Stimulated activated CD4-positive, alpha-beta T cell treated with anti-CD3 and anti-CD28 coated beads, Interleukin-1b, Interleukin-23, amount 100 ng/mL, for 4 hours (primary cell): ENCODE results near the gene MGAT5.
A peak's percentile ranks its signal among the peaks of the same experiment; 100 is the strongest.

Source experiments
- DNase-seq, 2 donors: peaks; one replicate each; pipeline ENCODE4 v3.0.0-alpha.2; 2020; ENCODE audit warnings: low read depth in 2 of 2

Gene MGAT5

GRCh38 chr2:134256956-134257355, 3.1 kb downstream of the MGAT5 start:
- DNase-seq, result no peak

GRCh38 chr2:134257509-134257908, 3.6 kb downstream of the MGAT5 start:
- no peak for DNase-seq

GRCh38 chr2:134257965-134258683, 4.3 kb downstream of the MGAT5 start:
- DNase-seq, result no peak

GRCh38 chr2:134258684-134259388, 5.0 kb downstream of the MGAT5 start:
- peak in 1 of 2 donors; percentile 23 for DNase-seq

- DNase-seq, result no peak
Observed at GRCh38 chr2:134259571-134259970, 5.7 kb downstream of the MGAT5 start.

- no peak for DNase-seq
Observed at GRCh38 chr2:134259994-134260393, 6.1 kb downstream of the MGAT5 start.

DNA sequence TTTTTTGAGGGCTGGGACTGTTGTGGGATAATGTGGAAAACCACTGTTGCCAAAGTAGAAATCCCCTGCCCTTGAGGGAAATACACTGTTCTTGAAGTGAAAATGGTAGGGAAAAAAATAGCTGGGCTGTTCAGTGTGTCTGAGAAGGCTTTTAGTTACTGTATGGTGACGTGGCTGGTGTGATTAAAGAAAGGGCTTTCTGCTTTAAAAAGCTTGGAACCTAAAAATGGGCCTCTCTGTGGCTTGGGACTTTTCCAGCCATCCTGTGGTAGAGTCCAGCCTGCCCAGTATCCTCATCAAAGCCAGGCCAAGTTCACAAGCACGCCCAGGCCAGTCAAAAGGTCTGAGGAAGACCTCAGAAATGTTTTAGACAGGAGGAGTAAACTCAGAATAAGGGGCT, 6.8 kb downstream of the MGAT5 start:
- no peak for DNase-seq

GRCh38 chr2:134261398-134262131, 7.7 kb downstream of the MGAT5 start:
- DNase-seq, result no peak

DNA sequence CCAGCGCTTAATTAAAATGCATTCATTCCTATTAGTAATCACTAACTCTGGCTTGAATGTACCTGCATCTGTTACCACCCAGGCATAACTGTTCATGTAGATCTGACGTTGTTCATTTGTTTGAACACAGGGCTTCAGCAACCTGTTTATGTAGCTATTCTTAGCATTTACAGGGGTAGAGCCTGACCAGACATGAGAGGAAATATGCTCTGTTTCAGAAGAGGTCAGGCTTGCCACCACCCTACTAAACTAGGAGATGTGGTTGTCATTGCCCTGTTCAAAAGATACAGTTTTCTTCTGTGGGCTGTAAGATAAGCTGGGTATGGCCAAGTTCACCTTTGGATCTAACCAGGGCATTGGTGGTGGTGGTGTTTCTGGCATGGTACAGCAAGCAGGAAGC, 8.8 kb downstream of the MGAT5 start:
- DNase-seq, result no peak

DNA sequence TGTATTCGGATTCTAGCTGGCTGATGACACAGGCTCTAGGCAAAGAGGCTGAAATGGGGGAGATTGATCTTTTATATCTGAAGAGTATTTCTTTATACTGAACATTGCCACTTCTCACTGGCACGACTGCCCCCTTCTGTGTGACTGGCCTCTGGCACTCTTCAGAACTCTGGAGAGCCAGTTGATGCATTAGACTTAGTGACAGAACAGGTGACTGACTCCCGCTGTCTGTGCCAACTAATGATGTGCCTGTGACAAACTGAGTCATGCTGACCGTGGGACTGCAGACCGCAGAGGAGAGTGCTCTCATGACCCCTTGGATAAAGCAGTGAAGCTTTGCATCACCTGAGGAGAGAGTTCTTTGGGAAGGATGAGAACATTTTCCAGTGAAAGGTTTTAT, 14.4 kb downstream of the MGAT5 start:
- DNase-seq, result no peak

DNA sequence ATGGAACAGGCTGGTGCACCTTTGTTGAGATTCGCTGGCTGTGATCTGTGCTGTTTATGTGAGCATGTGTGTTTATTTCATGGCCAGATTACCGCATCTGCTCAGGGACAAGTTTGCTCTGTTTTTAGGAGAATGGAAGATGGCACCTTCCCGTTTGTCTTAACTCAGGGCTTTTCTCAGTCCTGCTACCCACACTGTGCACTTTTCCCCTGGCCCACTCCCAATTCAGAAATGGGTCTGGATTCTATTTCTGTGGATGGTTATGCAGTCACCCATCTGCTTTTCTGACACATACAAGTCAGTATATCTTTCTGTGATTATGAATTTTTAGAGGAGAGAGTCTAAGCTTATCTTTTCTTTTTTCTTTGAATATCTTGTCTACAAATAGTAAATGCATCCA, 15.4 kb downstream of the MGAT5 start:
- DNase-seq, result no peak

- no peak for DNase-seq
Observed at GRCh38 chr2:134269972-134270735, 16.3 kb downstream of the MGAT5 start.

DNA sequence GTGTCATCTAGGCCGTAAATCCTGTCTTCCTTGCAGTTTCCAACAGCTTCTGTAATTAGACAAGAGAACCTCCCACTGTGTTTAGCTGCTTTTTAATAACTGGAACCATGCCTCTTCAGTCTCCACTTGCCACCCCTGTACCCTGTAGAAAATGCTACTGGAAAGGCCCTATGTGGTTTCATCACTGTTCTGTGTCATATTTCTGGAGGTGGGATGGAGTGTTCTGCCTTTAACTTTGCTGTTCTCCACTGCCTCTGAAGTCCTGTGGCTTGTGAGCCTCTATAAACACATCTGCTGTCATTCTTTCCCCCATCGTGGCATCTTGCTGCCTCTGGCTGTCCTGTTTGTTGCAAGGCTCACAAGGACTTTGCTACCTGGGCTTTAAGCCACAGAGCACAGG, 17.9 kb downstream of the MGAT5 start:
- DNase-seq, result no peak

DNA sequence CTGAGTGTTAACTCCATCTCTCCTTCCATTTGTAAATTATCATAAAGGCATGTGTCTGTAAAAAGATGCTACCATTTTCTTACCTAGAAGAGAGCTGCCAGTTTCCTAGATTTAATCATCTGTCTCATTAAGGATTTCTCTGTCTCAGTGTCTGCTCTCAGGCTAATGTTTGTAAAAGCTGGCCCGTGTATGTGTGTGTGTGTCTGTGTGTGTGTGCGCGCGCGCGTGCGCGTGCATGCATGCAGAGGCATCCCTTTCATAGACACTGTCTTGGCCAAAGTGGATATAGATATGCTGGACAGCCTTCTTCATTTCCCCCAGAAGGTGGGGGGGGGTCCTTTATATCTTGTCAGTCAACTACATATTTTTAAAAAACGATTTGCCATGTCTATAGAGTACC, 18.9 kb downstream of the MGAT5 start:
- DNase-seq, result no peak

GRCh38 chr2:134273256-134273983, 19.5 kb downstream of the MGAT5 start:
- no peak for DNase-seq

DNA sequence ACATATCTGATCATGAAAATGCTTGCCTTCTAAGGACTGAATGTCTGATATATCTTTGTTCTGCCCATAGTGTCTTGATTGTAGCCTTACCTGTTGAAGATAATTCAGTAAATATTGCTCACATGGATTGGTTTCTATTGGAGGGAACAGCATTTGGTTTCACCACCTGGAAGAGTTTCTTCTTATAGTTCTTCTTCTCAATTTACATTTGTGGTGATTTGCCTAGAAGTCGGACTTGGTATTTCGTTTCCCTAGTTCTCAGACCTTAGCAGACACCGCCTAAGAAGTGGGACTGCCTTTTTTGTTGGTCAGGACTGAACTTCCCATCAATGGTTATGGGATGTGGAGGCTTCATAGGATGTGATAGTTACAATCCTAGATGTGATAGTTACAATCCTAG, 20.2 kb downstream of the MGAT5 start:
- DNase-seq, result no peak

DNA sequence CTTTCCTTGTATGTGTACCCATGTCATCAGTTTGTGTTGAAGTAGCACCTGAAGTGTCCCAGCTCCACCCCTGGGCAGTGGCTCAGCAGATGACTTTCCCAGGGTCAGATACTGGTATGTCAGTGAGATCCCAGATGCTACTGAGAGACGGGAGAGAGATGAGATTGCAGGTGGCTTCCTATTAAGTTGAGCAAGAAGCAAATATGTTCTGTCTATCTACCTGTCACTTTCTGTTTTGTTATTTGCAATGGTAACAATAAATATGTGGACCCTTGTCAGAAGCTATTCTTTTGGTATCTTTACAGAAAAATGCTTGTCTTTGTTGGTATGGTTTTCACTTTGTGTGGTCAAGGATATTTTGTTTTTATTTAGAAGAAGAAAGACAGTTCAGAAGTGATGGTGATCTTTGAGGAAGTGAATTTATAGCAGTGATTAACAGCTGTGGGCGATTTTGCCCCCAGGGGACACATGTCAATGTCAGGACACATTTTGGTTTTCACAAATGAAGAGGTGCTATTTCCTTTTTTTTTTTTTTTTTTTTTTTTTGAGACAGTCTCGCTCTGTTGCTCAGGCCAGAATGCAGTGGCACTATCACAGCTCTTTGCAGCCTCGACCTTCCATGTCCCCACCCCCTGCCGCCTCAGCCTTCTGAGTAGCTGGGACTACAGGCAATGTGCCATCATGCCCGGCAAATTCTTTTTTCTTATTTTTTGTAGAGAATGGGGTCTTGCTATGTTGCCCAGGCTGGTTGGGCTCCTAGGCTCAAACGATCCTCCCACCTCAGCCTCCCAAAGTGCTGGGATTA, 21.4 kb downstream of the MGAT5 start:
- no peak for DNase-seq

GRCh38 chr2:134276381-134277172, 22.7 kb downstream of the MGAT5 start:
- DNase-seq, result no peak

- no peak for DNase-seq
Observed at GRCh38 chr2:134277223-134277622, 23.4 kb downstream of the MGAT5 start.

GRCh38 chr2:134278553-134278952, 24.7 kb downstream of the MGAT5 start:
- DNase-seq, result no peak
